Nephron (organoid): ENCODE measurements around the gene KIF16B.
"Not testable (repeated sequence)": the region's sequence is repeated elsewhere in the genome, so short reads cannot be mapped to it uniquely, and the experiment has no call there.

ENCODE experiments used
- H3K27ac Mint-ChIP-seq, 3 experiments: 2 replicates each; pipeline ENCODE4 v1.8.0; 2020; ENCODE audit warnings: mixed read lengths in 3 of 3, mild to moderate bottlenecking in 2 of 3, moderate library complexity in 1 of 3
- H3K27me3 Mint-ChIP-seq: 2 replicates; pipeline ENCODE4 v1.8.0; 2021; ENCODE audit warnings: low read depth, mild to moderate bottlenecking, moderate library complexity, mixed read lengths
- H3K36me3 Mint-ChIP-seq: 2 replicates; pipeline ENCODE4 v1.8.0; 2020; ENCODE audit warnings: low read depth, mixed read lengths
- H3K4me1 Mint-ChIP-seq: 2 replicates; pipeline ENCODE4 v1.8.0; 2020; ENCODE audit warnings: mixed read lengths
- H3K4me3 Mint-ChIP-seq, 3 experiments: 2 replicates each; pipeline ENCODE4 v1.8.0; 2020; ENCODE audit warnings: mild to moderate bottlenecking in 3 of 3, mixed read lengths in 3 of 3, moderate library complexity in 2 of 3
- H3K9me3 Mint-ChIP-seq: 2 replicates; pipeline ENCODE4 v1.8.0; 2020; ENCODE audit warnings: mixed read lengths
- TF ChIP-seq, protein P1 (sequence below), 3 experiments: fragments of 200-600 bp; sonication (generic); IDR thresholded peaks; one replicate each; pipeline ENCODE4 v1.5.0; 2021; ENCODE audit warnings: antibody characterized with exemption in 3 of 3; ENCODE audit not compliant: unreplicated experiment in 3 of 3

The KIF16B gene

DNA sequence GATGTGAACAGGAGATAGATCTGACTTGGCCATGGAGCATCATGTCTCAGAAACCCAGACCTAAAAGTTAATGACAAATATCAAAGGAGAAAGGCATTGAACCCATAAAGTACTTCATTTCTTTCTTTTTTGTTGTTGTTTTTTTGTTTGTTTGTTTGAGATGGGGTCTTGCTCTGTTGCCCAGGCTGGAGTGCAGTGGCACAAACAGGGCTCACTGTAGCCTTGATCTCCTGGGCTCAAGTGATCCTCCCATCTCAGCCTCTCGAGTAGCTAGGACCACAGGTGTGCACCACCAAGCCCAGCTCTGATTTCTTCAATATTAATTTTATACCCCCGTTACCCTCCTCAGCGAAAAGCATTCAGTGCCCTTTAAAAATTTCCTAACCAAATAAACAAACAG, 45.8 kb downstream of the KIF16B start:
- TF ChIP-seq, protein P1, sequence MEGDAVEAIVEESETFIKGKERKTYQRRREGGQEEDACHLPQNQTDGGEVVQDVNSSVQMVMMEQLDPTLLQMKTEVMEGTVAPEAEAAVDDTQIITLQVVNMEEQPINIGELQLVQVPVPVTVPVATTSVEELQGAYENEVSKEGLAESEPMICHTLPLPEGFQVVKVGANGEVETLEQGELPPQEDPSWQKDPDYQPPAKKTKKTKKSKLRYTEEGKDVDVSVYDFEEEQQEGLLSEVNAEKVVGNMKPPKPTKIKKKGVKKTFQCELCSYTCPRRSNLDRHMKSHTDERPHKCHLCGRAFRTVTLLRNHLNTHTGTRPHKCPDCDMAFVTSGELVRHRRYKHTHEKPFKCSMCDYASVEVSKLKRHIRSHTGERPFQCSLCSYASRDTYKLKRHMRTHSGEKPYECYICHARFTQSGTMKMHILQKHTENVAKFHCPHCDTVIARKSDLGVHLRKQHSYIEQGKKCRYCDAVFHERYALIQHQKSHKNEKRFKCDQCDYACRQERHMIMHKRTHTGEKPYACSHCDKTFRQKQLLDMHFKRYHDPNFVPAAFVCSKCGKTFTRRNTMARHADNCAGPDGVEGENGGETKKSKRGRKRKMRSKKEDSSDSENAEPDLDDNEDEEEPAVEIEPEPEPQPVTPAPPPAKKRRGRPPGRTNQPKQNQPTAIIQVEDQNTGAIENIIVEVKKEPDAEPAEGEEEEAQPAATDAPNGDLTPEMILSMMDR (IDR thresholded peaks at IDR 0.05; ENCODE audit: unreplicated experiment in 3 of 3) = no peak
- H3K4me1 Mint-ChIP-seq = peaks cover 19% of the 10 kb centered on the region
- H3K9me3 Mint-ChIP-seq = peaks cover 12% of the 10 kb centered on the region
- no peaks in the 10 kb centered on the region for H3K27me3 Mint-ChIP-seq
- no peak overlapping the region for H3K27ac Mint-ChIP-seq
- H3K36me3 Mint-ChIP-seq = peaks cover 47% of the 10 kb centered on the region
- H3K4me3 Mint-ChIP-seq = no peak overlapping the region

DNA sequence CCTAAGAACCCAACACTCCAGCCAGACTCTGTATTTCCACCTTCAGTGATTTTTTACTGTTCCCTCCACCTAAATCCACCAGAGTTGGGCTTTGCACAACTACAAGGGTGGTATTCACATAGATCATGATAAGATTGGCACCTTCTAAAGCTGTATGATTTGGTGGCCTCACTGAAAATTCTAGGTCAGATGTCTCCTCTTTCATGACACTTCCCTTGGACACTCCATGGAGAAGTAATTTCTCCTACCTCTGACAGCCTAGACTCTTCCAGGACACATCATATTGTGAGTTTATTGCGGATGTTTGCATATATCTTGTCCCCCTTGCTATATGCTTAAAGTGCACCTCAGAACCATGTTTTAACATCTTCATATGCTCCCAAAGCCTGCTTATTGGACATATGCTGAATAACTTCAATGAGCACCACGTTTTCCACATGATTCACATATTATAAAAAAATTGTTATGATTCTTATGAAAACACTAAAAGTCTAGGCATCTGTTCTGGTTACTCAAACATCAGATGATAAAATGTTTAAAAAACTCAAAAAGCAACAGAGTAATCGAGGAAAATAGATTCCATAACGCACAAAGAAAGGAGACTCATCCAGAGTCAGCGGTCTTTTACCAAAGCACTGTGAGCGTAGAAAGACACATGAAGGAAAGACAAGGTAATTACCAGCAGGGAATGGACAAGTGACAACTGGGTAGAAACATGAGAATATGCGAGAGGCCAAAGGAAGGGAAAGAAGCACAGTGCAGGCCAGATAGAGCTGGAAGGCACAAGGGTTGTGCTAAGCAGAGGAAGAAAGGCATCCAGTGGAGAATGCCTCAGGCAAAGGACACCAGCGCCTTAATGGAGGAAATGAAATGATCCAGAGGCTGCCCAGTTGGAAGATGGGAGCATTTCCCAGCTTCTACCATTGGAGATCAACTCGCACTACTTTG, 46.5 kb downstream of the KIF16B start:
- peaks cover 19% of the 10 kb centered on the region for H3K4me1 Mint-ChIP-seq
- H3K9me3 Mint-ChIP-seq = peaks cover 16% of the 10 kb centered on the region
- H3K36me3 Mint-ChIP-seq = peaks cover 52% of the 10 kb centered on the region
- no peaks in the 10 kb centered on the region for H3K27me3 Mint-ChIP-seq
- no peak overlapping the region for H3K4me3 Mint-ChIP-seq
- TF ChIP-seq, protein P1 (IDR thresholded peaks at IDR 0.05; ENCODE audit: unreplicated experiment in 3 of 3) = no peak
- H3K27ac Mint-ChIP-seq = peak overlapping the region in 1 of 3 experiments; percentile 44

DNA sequence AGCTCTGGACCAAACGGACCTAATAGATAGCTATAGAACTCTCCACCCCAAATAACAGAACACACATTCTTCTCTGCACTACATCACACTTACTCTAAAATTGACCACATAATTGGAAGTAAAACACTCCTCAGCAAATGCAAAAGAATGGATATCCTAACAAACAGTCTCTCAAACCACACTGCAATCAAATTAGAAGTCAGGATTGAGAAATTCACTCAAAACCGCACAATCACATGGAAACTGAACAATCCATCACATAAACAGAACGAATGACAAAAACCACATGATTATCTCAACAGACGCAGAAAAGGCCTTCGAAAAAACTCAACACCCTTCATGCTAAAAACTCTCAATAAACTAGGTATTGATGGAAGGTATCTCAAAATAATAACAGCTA, 50.6 kb downstream of the KIF16B start:
- not testable (repeated sequence) for H3K4me3 Mint-ChIP-seq, H3K27me3 Mint-ChIP-seq, H3K27ac Mint-ChIP-seq
- Mint-ChIP-seq H3K9me3 (peaks cover 22% of the 10 kb centered on the region), H3K36me3 (peaks cover 73% of the 10 kb centered on the region), H3K4me1 (peaks cover 20% of the 10 kb centered on the region)

DNA sequence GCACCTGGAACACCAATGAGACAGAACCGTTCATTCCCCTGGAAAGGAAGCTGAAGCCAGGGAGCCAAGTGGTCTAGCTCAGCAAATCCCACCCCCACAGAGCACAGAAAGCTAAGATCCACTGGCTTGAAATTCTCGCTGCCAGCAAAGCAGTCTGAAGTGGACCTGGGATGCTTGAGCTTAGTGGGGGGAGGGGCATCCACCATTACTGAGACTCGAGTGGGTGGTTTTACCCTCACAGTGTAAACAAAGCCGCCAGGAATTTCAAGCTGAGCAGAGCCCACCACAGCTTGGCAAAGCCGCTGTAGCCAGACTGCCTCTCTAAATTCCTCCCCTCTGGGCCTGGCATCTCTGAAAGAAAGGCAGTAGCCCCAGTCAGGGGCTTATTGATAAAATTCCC, 53.1 kb downstream of the KIF16B start:
- TF ChIP-seq, protein P1 (IDR thresholded peaks at IDR 0.05; ENCODE audit: unreplicated experiment in 3 of 3) = no peak
- no peak overlapping the region for H3K27ac Mint-ChIP-seq
- H3K27me3 Mint-ChIP-seq = peaks cover 4% of the 10 kb centered on the region
- H3K4me3 Mint-ChIP-seq = no peak overlapping the region
- peaks cover 11% of the 10 kb centered on the region for H3K4me1 Mint-ChIP-seq
- H3K36me3 Mint-ChIP-seq = peaks cover 57% of the 10 kb centered on the region
- peaks cover 17% of the 10 kb centered on the region for H3K9me3 Mint-ChIP-seq

DNA sequence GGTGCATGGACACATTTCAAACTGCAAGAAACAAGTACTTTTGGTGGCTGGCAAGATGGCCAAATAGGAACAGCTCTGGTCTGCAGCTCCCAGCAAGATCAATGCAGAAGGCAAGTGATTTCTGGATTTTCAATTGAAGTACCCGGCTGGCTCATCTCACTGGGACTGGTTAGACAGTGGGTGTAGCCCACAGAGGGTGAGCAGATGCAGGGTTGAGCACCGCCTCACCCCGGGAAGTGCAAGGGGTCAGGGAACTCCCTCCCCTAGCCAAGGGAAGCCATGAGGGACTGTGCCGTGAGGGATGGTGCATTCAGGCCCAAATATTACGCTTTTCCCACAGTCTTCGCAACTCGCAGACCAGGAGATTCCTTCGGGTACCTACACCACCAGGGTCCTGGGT, 53.6 kb downstream of the KIF16B start:
- Mint-ChIP-seq H3K9me3 (peaks cover 17% of the 10 kb centered on the region), H3K27ac (peak overlapping the region in 1 of 3 experiments; percentile 56), H3K36me3 (peaks cover 52% of the 10 kb centered on the region), H3K4me1 (peaks cover 11% of the 10 kb centered on the region)
- H3K4me3 Mint-ChIP-seq, H3K27me3 Mint-ChIP-seq: not testable (repeated sequence)

DNA sequence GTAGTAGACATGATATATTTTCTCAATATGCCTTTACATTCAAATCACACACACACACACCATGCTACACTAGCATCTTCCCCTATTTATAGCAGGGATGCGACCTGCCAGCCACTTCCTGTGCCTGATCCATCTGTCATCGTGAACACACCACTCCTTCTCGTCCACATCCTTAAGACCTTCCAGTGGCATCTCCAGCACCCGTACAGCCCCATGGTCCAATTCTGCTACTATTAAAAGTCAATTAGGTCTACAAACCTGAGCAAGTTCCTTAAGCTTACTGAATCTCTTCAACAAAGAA, 54.5 kb downstream of the KIF16B start:
- TF ChIP-seq, protein P1 (IDR thresholded peaks at IDR 0.05; ENCODE audit: unreplicated experiment in 3 of 3) = no peak
- peaks cover 17% of the 10 kb centered on the region for H3K9me3 Mint-ChIP-seq
- peaks cover 11% of the 10 kb centered on the region for H3K4me1 Mint-ChIP-seq
- no peak overlapping the region for H3K4me3 Mint-ChIP-seq
- peaks cover 48% of the 10 kb centered on the region for H3K36me3 Mint-ChIP-seq
- peaks cover 4% of the 10 kb centered on the region for H3K27me3 Mint-ChIP-seq
- no peak overlapping the region for H3K27ac Mint-ChIP-seq
